DOHH2 (cell line): ENCODE measurements around the gene ZFR.

Experiments
- H3F3A ChIP-seq: fragments of 200-600 bp; sonication (generic), shearing (Covaris generic); 2 replicates; pipeline ENCODE4 v1.6.0; 2016; ENCODE audit warnings: antibody characterized with exemption, mild to moderate bottlenecking; ENCODE audit not compliant: control insufficient read depth, insufficient read depth
- H3K27ac ChIP-seq: fragments of 200-600 bp; sonication (generic); 2 replicates; pipeline ENCODE4 v1.5.1; 2014; ENCODE audit warnings: low read depth, mild to moderate bottlenecking, low read length, moderate library complexity
- H3K27me3 ChIP-seq: fragments of 200-600 bp; sonication (generic); 2 replicates; pipeline ENCODE4 v1.6.1; 2014; ENCODE audit warnings: mild to moderate bottlenecking, low read length, mixed read lengths; ENCODE audit not compliant: control insufficient read depth
- H3K36me3 ChIP-seq: fragments of 200-600 bp; sonication (generic); 2 replicates; pipeline ENCODE4 v1.6.1; 2014; ENCODE audit warnings: mild to moderate bottlenecking, low read length, moderate library complexity, mixed read lengths; ENCODE audit not compliant: control insufficient read depth
- H3K4me1 ChIP-seq: fragments of 200-600 bp; sonication (generic); 2 replicates; pipeline ENCODE4 v1.6.1; 2014; ENCODE audit warnings: mild to moderate bottlenecking, low read length, mixed read lengths; ENCODE audit not compliant: control insufficient read depth
- H3K4me2 ChIP-seq: fragments of 200-600 bp; sonication (generic); 2 replicates; pipeline ENCODE4 v1.6.0; 2014; ENCODE audit warnings: mild to moderate bottlenecking, low read length, moderate library complexity
- H3K4me3 ChIP-seq: fragments of 200-600 bp; sonication (generic); 2 replicates; pipeline ENCODE4 v1.5.1; 2014; ENCODE audit warnings: mild to moderate bottlenecking, low read length, mixed read lengths
- H3K79me2 ChIP-seq: fragments of 200-600 bp; sonication (generic); 2 replicates; pipeline ENCODE4 v1.6.1; 2014; ENCODE audit warnings: mild to moderate bottlenecking, low read length, mixed read lengths; ENCODE audit not compliant: control insufficient read depth
- H3K9me2 ChIP-seq: fragments of 200-600 bp; sonication (generic); replicated peaks from 2 replicates; pipeline ENCODE4 v1.6.1; 2014; ENCODE audit warnings: mild to moderate bottlenecking, low read length, mixed read lengths; ENCODE audit not compliant: control insufficient read depth
- H3K9me3 ChIP-seq: fragments of 200-600 bp; sonication (generic); 2 replicates; pipeline ENCODE4 v1.6.1; 2014; ENCODE audit warnings: antibody characterized with exemption, low read length, mixed read lengths; ENCODE audit not compliant: control insufficient read depth, insufficient read depth
- H4K20me1 ChIP-seq: fragments of 200-600 bp; sonication (generic); 2 replicates; pipeline ENCODE4 v1.6.0; 2014; ENCODE audit warnings: low read depth, mild to moderate bottlenecking, antibody characterized with exemption, low read length, moderate library complexity; ENCODE audit not compliant: control insufficient read depth, insufficient read depth
- EZH2phosphoT487 ChIP-seq: fragments of 200-600 bp; sonication (generic); IDR thresholded peaks from 2 replicates; pipeline ENCODE4 v1.6.1; 2017; ENCODE audit warnings: borderline replicate concordance, mild to moderate bottlenecking, antibody characterized with exemption, low read length, moderate library complexity, mixed read lengths
- TF ChIP-seq, protein P1 (sequence below): fragments of 200-600 bp; sonication (generic); IDR thresholded peaks from one replicate; pipeline ENCODE4 v1.5.1; 2014; ENCODE audit warnings: antibody characterized with exemption, mild to moderate bottlenecking, low read depth, low read length; ENCODE audit not compliant: poor library complexity, severe bottlenecking

The ZFR gene

DNA sequence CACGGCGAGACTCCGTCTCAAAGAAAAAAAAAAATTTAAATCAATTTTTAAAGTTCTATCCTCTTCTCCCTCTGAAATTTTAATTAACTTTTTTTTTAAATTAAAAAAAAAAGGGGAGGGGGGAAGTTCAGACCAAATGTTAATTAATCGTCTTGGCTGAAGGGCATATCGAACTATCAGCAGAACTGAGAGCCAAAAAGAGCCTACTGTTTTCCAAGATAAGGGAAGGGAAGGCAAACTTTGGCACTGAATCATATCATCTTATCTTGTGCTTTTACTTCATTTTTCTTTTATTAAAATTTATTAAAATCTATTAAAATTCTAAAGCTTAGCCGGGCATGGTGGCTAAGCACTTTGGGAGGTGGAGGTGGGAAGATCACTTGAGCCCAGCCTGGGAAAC lies 85.9 kb downstream of the ZFR start:
- no peak overlapping the region for H3K27ac ChIP-seq
- H3K4me2 ChIP-seq = no peak overlapping the region
- no peaks in the 10 kb centered on the region for H3K4me1 ChIP-seq
- peaks cover 41% of the 10 kb centered on the region for H3K36me3 ChIP-seq
- H4K20me1 ChIP-seq = no peaks in the 10 kb centered on the region
- no peaks in the 10 kb centered on the region for H3K27me3 ChIP-seq
- H3K79me2 ChIP-seq = no peaks in the 10 kb centered on the region
- no peaks in the 10 kb centered on the region for H3K9me3 ChIP-seq
- peaks cover 7% of the 10 kb centered on the region; the same call in 1 of the 2 replicates for H3F3A ChIP-seq
- TF ChIP-seq, protein P1, sequence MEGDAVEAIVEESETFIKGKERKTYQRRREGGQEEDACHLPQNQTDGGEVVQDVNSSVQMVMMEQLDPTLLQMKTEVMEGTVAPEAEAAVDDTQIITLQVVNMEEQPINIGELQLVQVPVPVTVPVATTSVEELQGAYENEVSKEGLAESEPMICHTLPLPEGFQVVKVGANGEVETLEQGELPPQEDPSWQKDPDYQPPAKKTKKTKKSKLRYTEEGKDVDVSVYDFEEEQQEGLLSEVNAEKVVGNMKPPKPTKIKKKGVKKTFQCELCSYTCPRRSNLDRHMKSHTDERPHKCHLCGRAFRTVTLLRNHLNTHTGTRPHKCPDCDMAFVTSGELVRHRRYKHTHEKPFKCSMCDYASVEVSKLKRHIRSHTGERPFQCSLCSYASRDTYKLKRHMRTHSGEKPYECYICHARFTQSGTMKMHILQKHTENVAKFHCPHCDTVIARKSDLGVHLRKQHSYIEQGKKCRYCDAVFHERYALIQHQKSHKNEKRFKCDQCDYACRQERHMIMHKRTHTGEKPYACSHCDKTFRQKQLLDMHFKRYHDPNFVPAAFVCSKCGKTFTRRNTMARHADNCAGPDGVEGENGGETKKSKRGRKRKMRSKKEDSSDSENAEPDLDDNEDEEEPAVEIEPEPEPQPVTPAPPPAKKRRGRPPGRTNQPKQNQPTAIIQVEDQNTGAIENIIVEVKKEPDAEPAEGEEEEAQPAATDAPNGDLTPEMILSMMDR = no peak
- TF ChIP-seq EZH2phosphoT487 = no peak
- no peaks in the 10 kb centered on the region for H3K9me2 ChIP-seq
- no peak overlapping the region for H3K4me3 ChIP-seq

DNA sequence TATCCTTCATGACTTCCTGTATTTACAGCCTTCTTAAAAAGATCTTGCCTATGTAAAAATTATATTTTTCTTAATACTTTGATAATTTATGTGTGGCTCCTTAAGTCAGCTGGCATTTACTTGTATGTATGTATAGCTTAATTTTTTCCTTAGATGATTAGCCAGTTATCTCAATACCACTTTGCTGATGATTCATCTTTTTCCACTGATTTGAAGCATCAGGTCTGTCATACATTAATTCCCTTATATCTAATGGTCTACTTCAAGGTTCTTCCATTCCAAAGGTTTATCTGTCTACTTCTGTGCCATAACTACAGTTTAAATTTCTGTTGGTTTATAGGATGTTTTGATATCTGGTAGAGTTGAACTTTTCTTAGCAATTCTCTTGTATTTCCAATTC lies 86.9 kb downstream of the ZFR start:
- no peaks in the 10 kb centered on the region for H3K79me2 ChIP-seq
- peaks cover 7% of the 10 kb centered on the region; the same call in 1 of the 2 replicates for H3F3A ChIP-seq
- no peaks in the 10 kb centered on the region for H3K4me1 ChIP-seq
- H3K4me2 ChIP-seq = no peak overlapping the region
- H3K27me3 ChIP-seq = no peaks in the 10 kb centered on the region
- no peak overlapping the region for H3K4me3 ChIP-seq
- no peaks in the 10 kb centered on the region for H3K9me2 ChIP-seq
- no peaks in the 10 kb centered on the region for H3K9me3 ChIP-seq
- H4K20me1 ChIP-seq = no peaks in the 10 kb centered on the region
- TF ChIP-seq EZH2phosphoT487 = no peak
- TF ChIP-seq, protein P1 = no peak
- H3K27ac ChIP-seq = no peak overlapping the region
- peaks cover 34% of the 10 kb centered on the region for H3K36me3 ChIP-seq

DNA sequence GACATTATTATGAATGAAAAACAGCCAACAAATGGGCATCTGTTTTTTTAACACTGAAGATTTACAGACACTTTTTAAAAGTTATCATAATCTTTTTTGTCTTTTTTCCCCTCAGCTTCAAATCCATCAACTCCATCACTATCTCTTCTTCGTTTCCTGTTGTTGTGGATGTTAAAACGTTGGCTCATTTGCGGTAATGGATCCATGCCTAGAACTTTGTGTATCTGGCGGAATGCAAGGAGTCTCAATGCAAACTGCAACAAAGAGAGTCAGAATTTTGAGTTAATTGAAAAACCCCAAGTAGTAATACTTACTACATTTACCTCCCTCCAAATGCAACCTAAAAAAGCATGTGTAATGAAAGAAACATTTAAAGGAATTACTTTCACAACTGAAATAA lies 88.9 kb downstream of the ZFR start:
- no peaks in the 10 kb centered on the region for H4K20me1 ChIP-seq
- no peak overlapping the region for H3K27ac ChIP-seq
- no peaks in the 10 kb centered on the region for H3K27me3 ChIP-seq
- no peaks in the 10 kb centered on the region for H3K4me1 ChIP-seq
- H3K36me3 ChIP-seq = peaks cover 23% of the 10 kb centered on the region
- H3K4me3 ChIP-seq = no peak overlapping the region
- H3F3A ChIP-seq = peaks cover 7% of the 10 kb centered on the region; the same call in 1 of the 2 replicates
- H3K4me2 ChIP-seq = no peak overlapping the region
- H3K9me3 ChIP-seq = no peaks in the 10 kb centered on the region
- no peaks in the 10 kb centered on the region for H3K9me2 ChIP-seq
- TF ChIP-seq EZH2phosphoT487 = no peak
- TF ChIP-seq, protein P1 = no peak
- H3K79me2 ChIP-seq = no peaks in the 10 kb centered on the region
